Activated CD4-positive, alpha-beta memory T cell treated with anti-CD3 and anti-CD28 coated beads for 36 hours (primary cell): ENCODE measurements around the gene PEX14. TPM values are rescaled to one million over a fixed set of nuclear protein-coding genes. Genes with fewer than 3 reads are reported as not detected.

Experiments used
- CTCF ChIA-PET: fragments of 350-600 bp; sonication (Branson Sonifier 250); formaldehyde crosslinking; loops from one replicate; lab custom pipeline; 2021; ENCODE audit warnings: antibody characterized with exemption, inconsistent platforms; lab: Charles Lee
- POLR2A ChIA-PET: fragments of 350-600 bp; sonication (Branson Sonifier 250); formaldehyde crosslinking; loops from one replicate; lab custom pipeline; 2021; ENCODE audit warnings: antibody characterized with exemption; lab: Charles Lee
- DNase-seq: peaks from one replicate; pipeline ENCODE4 v3.0.0-alpha.2; 2020
- H3K27ac Mint-ChIP-seq: one replicate; pipeline ENCODE4 v1.8.0; 2021; ENCODE audit warnings: mixed read lengths
- H3K27me3 Mint-ChIP-seq: one replicate; pipeline ENCODE4 v1.8.0; 2021; ENCODE audit warnings: mixed read lengths
- H3K36me3 Mint-ChIP-seq: one replicate; pipeline ENCODE4 v1.8.0; 2021; ENCODE audit warnings: mixed read lengths
- H3K4me1 Mint-ChIP-seq: one replicate; pipeline ENCODE4 v1.8.0; 2021; ENCODE audit warnings: low read depth, mixed read lengths
- H3K4me3 Mint-ChIP-seq: one replicate; pipeline ENCODE4 v1.8.0; 2021; ENCODE audit warnings: mild to moderate bottlenecking, mixed read lengths
- H3K9me3 Mint-ChIP-seq: one replicate; pipeline ENCODE4 v1.8.0; 2021; ENCODE audit warnings: mixed read lengths
- intact Hi-C: fragments of 100-400 bp; cut with micrococcal nuclease; formaldehyde crosslinking; loops from one replicate; pipeline ENCODE4 v1.15.1; 2023
- total RNA-seq, 2 experiments: library from RNA; stranded (reverse); gene quantifications; one replicate each; pipeline ENCODE4 v1.2.3, GENCODE V29; 2021

PEX14 gene
- total RNA-seq, 2 experiments from 2014 or later: 17.3 to 17.6 TPM

DNA sequence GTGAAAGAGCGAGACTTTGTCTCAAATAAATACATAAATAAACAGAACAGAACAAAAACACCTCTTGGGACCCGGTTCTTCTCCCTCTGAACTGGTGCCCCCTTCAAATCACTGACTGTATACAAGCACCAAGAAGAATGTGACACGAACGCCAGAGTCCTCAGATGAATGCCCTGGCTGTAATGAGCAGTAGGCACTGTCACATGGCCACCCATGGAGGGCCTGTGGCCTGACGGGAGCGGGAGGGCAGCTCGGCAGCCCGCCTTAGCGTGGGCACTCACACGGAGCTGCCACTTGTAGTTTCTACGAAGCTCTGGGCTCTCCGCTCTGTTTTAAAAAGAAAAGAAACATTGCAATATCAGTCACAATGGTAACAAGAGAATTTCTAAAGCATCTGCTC is 146.0 kb downstream of the PEX14 start:
- ChIA-PET CTCF (no interaction called here), POLR2A (no interaction called here)
- H3K36me3 Mint-ChIP-seq: peaks cover 10% of the 10 kb centered on the region
- no peak overlapping the region for H3K27ac Mint-ChIP-seq
- no peaks in the 10 kb centered on the region for H3K27me3 Mint-ChIP-seq
- no peaks in the 10 kb centered on the region for H3K4me1 Mint-ChIP-seq
- no peaks in the 10 kb centered on the region for H3K9me3 Mint-ChIP-seq
- H3K4me3 Mint-ChIP-seq: no peak overlapping the region
- intact Hi-C loops: no loop called here
- DNase-seq: no peak

- intact Hi-C loops: no loop called here
- H3K36me3 Mint-ChIP-seq: peaks cover 11% of the 10 kb centered on the region
- DNase-seq: no peak
- H3K4me3 Mint-ChIP-seq: no peak overlapping the region
- no peak overlapping the region for H3K27ac Mint-ChIP-seq
- no peaks in the 10 kb centered on the region for H3K27me3 Mint-ChIP-seq
- POLR2A ChIA-PET: no interaction called here
- H3K4me1 Mint-ChIP-seq: no peaks in the 10 kb centered on the region
- CTCF ChIA-PET: interaction anchor here (0.6 kb wide), 1 partner anchor 1059 kb away, joined by 3 read pairs; no protein-coding TSS in a partner anchor
- no peaks in the 10 kb centered on the region for H3K9me3 Mint-ChIP-seq
Measured at GRCh38 chr1:10621906-10622305, 147.2 kb downstream of the PEX14 start.

DNA sequence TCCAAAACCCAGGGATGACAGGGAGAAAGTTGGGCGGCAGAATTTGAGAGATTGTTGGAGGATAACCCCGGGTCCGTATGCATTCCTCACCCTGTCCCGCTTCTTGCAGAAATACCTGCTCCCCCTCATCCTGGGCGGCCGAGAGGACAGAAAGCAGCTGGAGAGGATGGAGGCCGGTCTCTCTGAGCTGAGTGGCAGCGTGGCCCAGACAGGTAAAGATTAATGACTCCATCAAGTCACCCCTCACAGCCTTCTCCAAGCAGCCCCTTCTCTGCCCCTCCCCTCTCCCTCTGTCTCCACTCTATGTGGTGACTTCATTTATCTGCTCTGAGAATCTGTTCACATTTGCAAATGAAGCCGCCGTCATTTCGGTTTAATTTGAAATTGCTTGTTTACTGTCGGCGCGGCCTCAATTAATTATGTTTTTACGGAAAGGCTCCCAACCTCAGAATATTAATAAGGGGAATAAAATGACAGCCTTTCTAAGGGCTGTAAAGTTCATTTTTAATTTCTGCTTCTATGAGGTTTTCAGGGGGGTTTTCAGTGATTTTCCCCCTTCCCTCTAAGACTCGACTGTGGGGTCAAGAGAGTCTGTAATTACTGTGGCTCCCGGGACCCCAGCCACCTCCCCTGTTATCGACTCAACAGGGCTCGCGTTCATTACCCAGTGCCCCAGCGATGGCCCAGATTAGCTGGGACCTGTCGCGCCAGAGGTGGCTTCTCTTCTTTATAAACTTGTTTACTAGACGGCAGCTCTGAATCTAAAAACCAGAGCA is 148.3 kb downstream of the PEX14 start:
- Mint-ChIP-seq H3K27me3 (no peaks in the 10 kb centered on the region), H3K4me3 (no peak overlapping the region), H3K27ac (no peak overlapping the region), H3K4me1 (no peaks in the 10 kb centered on the region), H3K36me3 (peaks cover 8% of the 10 kb centered on the region), H3K9me3 (no peaks in the 10 kb centered on the region)
- CTCF ChIA-PET: no interaction called here
- POLR2A ChIA-PET: no interaction called here
- DNase-seq: no peak
- intact Hi-C loops: no loop called here

GRCh38 chr1:10623686-10624145 is 149.0 kb downstream of the PEX14 start:
- CTCF ChIA-PET: no interaction called here
- Mint-ChIP-seq H3K27me3 (no peaks in the 10 kb centered on the region), H3K9me3 (no peaks in the 10 kb centered on the region), H3K4me1 (no peaks in the 10 kb centered on the region), H3K4me3 (no peak overlapping the region), H3K36me3 (peaks cover 8% of the 10 kb centered on the region), H3K27ac (no peak overlapping the region)
- no peak for DNase-seq
- POLR2A ChIA-PET: no interaction called here
- intact Hi-C loops: no loop called here

DNA sequence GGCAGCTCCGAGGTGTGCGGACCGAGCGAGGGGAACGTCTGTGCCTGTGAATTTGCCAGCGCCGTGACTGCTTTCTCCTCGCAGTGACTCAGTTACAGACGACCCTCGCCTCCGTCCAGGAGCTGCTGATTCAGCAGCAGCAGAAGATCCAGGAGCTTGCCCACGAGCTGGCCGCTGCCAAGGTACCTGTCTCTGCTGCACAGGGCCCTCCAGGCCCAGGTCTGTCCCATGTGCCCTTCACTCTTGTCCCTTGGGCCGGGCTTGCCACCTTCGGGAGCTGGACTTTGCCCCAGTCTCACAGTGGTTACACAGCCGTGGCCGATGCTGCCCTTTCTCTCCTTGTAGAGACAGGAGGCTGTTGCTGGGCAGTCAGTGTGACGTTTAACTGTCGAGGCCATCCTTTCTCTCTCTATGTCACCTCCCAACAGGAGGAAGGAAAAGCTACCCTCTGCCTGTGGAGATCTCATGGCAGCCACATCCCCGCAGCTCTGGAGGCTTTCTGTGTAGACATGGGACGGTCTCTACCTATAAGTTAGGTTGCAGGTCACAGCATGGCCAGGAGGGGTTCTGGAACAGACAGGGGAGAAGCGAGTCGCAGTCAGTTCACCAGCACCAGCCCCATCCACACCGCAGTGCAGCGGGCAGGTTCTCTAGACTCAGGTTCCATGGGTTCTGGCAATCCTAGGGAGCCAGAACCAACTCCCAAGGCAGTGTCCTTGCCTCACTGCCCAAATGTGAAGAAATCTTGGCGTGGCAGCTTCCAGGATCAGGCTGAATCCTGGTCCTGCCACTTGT is 149.7 kb downstream of the PEX14 start:
- no peaks in the 10 kb centered on the region for H3K4me1 Mint-ChIP-seq
- no peaks in the 10 kb centered on the region for H3K9me3 Mint-ChIP-seq
- H3K36me3 Mint-ChIP-seq: peaks cover 8% of the 10 kb centered on the region
- no peak for DNase-seq
- H3K27me3 Mint-ChIP-seq: no peaks in the 10 kb centered on the region
- H3K27ac Mint-ChIP-seq: no peak overlapping the region
- intact Hi-C loops: no loop called here
- POLR2A ChIA-PET: no interaction called here
- no peak overlapping the region for H3K4me3 Mint-ChIP-seq
- CTCF ChIA-PET: no interaction called here

- H3K9me3 Mint-ChIP-seq: no peaks in the 10 kb centered on the region
- H3K27me3 Mint-ChIP-seq: no peaks in the 10 kb centered on the region
- no peaks in the 10 kb centered on the region for H3K4me1 Mint-ChIP-seq
- H3K36me3 Mint-ChIP-seq: peaks cover 8% of the 10 kb centered on the region
- ChIA-PET POLR2A (interaction anchor here (0.5 kb wide), 1 partner anchor 17 kb away, joined by 3 read pairs; no protein-coding TSS in a partner anchor), CTCF (interaction anchor here (1.2 kb wide), 2 partner anchors 118 to 317 kb away, joined by 3 to 4 read pairs; no protein-coding TSS in a partner anchor)
- intact Hi-C loops: no loop called here
- H3K4me3 Mint-ChIP-seq: no peak overlapping the region
- no peak for DNase-seq
- no peak overlapping the region for H3K27ac Mint-ChIP-seq
Measured at GRCh38 chr1:10625076-10625475, 150.3 kb downstream of the PEX14 start.

DNA sequence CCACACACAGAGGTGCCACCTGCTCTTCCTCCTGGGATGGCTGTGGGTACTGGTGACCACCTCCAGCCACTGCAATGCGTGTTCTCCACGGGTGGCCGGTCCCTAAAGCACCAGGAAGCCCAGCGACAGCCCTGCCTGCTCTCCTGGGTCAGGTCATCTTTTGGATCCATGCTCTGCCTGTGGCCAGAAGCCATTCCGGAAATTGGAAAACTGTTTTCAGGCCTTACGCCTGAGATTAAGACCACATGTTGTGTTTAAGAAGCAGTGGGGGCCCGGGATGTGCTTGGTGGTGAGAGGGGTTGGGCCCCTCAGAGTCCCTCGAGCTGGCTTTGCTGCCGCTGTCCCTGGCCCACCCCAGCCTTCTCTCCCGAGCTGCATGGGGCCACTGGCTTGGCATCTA is 150.8 kb downstream of the PEX14 start:
- Mint-ChIP-seq H3K27me3 (no peaks in the 10 kb centered on the region), H3K4me1 (no peaks in the 10 kb centered on the region)
- intact Hi-C loops: no loop called here

DNA sequence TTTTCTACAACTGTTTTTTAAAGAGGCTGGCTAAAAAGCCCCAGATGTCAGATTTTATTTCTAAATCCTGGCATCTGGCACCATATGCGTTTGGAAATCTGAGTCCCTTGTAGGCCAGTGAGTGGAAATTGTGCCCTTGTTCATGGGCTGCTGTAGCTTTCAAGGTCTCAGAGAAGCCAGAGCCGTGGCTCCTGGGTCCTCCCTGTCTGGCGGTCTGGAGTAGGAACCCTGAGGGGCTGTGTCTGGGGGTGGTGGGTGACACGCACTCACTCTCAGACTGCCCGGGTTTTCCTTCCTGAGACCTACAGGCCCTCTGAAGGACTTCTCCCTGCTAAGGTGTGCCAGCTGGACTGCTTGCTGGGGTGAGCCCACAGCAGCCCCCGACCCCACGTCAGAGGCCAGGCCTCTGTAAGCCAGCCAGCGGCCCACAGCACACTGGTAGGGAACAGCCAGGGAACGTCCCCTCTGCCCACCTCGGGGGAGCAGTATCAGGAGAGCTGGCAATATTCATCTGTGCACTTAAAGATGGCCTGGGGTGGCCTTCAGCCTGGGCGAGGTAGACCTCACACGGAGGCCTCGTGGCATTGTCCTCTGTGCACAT is 151.5 kb downstream of the PEX14 start:
- intact Hi-C loops: no loop called here
- DNase-seq: no peak
- H3K36me3 Mint-ChIP-seq: peaks cover 8% of the 10 kb centered on the region
- no peaks in the 10 kb centered on the region for H3K4me1 Mint-ChIP-seq
- no peaks in the 10 kb centered on the region for H3K9me3 Mint-ChIP-seq
- ChIA-PET POLR2A (no interaction called here), CTCF (interaction anchor here (1.2 kb wide), 3 partner anchors 119 to 316 kb away, joined by 3 to 4 read pairs (median 3); no protein-coding TSS in a partner anchor)
- no peak overlapping the region for H3K27ac Mint-ChIP-seq
- H3K27me3 Mint-ChIP-seq: no peaks in the 10 kb centered on the region
- no peak overlapping the region for H3K4me3 Mint-ChIP-seq

More for the DNA sequence above, 150.8 kb downstream of the PEX14 start:
- H3K4me3 Mint-ChIP-seq: no peak overlapping the region
- DNase-seq: no peak
- H3K27ac Mint-ChIP-seq: no peak overlapping the region
- H3K36me3 Mint-ChIP-seq: peaks cover 8% of the 10 kb centered on the region
- ChIA-PET CTCF (interaction anchor here (1.2 kb wide), 2 partner anchors 118 to 317 kb away, joined by 3 to 4 read pairs; no protein-coding TSS in a partner anchor), POLR2A (interaction anchor here (0.5 kb wide), 1 partner anchor 17 kb away, joined by 3 read pairs; no protein-coding TSS in a partner anchor)
- H3K9me3 Mint-ChIP-seq: no peaks in the 10 kb centered on the region

- Mint-ChIP-seq H3K4me3 (no peak overlapping the region), H3K4me1 (no peaks in the 10 kb centered on the region), H3K27me3 (no peaks in the 10 kb centered on the region), H3K36me3 (peaks cover 3% of the 10 kb centered on the region), H3K27ac (no peak overlapping the region), H3K9me3 (no peaks in the 10 kb centered on the region)
- CTCF ChIA-PET: interaction anchor here (1.2 kb wide), 1 partner anchor 133 kb away, joined by 3 read pairs; no protein-coding TSS in a partner anchor
- POLR2A ChIA-PET: no interaction called here
- intact Hi-C loops: no loop called here
- DNase-seq: no peak
Measured at GRCh38 chr1:10626791-10627410, 152.2 kb downstream of the PEX14 start.

- no peak overlapping the region for H3K27ac Mint-ChIP-seq
- CTCF ChIA-PET: no interaction called here
Measured at GRCh38 chr1:10628685-10629084, 153.9 kb downstream of the PEX14 start.

DNA sequence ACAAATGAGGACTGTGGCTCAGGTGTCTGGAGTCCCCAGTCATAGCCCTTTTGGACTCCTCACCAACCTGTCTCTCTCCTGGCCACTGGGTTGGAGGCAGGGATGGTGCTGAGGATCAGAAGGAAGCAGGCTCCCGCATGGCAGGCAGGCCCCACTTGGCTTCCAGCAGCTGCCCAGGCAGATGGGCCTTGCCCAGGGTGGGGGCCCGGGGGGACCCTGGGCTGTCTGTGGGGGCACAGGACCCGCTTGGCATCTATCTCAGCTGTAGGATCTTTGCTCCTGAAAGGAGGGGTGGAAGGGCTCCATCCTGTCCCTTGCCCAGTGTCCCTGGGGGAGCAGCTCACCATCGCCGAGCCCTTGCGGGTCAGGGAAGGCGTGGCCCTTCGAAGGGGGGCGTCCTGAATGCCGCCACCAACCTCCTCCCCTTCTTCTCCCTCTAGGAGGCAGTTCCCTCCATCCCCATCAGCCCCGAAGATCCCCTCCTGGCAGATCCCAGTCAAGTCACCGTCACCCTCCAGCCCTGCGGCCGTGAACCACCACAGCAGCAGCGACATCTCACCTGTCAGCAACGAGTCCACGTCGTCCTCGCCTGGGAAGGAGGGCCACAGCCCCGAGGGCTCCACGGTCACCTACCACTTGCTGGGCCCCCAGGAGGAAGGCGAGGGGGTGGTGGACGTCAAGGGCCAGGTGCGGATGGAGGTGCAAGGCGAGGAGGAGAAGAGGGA is 154.5 kb downstream of the PEX14 start:
- Mint-ChIP-seq H3K27ac (no peak overlapping the region), H3K9me3 (no peaks in the 10 kb centered on the region), H3K4me3 (no peak overlapping the region), H3K4me1 (no peaks in the 10 kb centered on the region), H3K36me3 (peaks cover 1% of the 10 kb centered on the region), H3K27me3 (no peaks in the 10 kb centered on the region)
- POLR2A ChIA-PET: no interaction called here
- CTCF ChIA-PET: interaction anchor here (1.1 kb wide), 1 partner anchor 135 kb away, joined by 3 read pairs; no protein-coding TSS in a partner anchor
- intact Hi-C loops: no loop called here
- no peak for DNase-seq

More at GRCh38 chr1:10628685-10629084, 153.9 kb downstream of the PEX14 start:
- Mint-ChIP-seq H3K36me3 (peaks cover 3% of the 10 kb centered on the region), H3K4me3 (no peak overlapping the region), H3K4me1 (no peaks in the 10 kb centered on the region), H3K27me3 (no peaks in the 10 kb centered on the region), H3K9me3 (no peaks in the 10 kb centered on the region)
- POLR2A ChIA-PET: no interaction called here
- intact Hi-C loops: no loop called here
- DNase-seq: no peak
